Measurements from ENCODE around the gene LPCAT1. TPM values are rescaled to one million over a fixed set of nuclear protein-coding genes. Genes with fewer than 3 reads are reported as not detected.

The LPCAT1 gene
- total RNA-seq, 1 experiment from 2014 or later, result 75.0 TPM

DNA sequence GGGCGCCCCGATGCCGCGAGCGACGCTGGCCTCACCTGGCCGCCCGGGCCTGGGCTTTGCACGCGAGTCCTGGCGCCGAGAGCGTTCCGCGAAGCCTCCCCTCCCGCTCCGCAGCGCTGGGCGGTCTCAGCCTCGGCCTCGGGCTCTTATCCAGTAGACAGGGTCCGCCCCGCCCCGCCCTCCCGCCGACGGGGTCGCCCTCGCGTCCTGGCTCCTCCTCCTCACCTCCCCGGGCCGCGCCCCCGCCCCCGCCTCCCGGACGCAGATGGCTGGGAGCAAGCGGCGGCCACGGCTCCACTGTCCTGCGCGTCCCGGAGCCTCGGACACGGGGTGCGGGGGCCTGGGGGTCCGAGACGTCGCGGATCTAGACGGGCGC is 78.5 kb downstream of the LPCAT1 start, which contains the start of gene SLC6A3 (continued):
- TF ChIP-seq CTCF (IDR thresholded peaks at IDR 0.05 in 2 of 3, conservative IDR thresholded peaks at IDR 0.05 in 1 of 3; ENCODE audit: borderline replicate concordance in 1 of 3, insufficient read depth in 1 of 3, low read depth in 2 of 3, low read length in 2 of 3), result no peak

GRCh38 chr5:1444361-1445189 is 79.2 kb downstream of the LPCAT1 start:
- BruUV-seq (replicated peaks), result no TSS peak
- H3K4me2 ChIP-seq (ENCODE audit: low read length), result no peak overlapping the region
- TF ChIP-seq POLR2A (IDR thresholded peaks at IDR 0.05; ENCODE audit: borderline replicate concordance, extremely low read depth, insufficient read depth, insufficient read length) (no peak), EZH2 (IDR thresholded peaks at IDR 0.05) (no peak), SRF (IDR thresholded peaks at IDR 0.05; ENCODE audit: low read depth) (no peak), ZFX (IDR thresholded peaks at IDR 0.05) (no peak), FOSL1 (IDR thresholded peaks at IDR 0.05; ENCODE audit: low read depth) (no peak), CBX3 (IDR thresholded peaks at IDR 0.05; ENCODE audit: low read depth) (no peak), REST (IDR thresholded peaks at IDR 0.05; ENCODE audit: low read depth) (no peak), TCF7L2 (IDR thresholded peaks at IDR 0.05; ENCODE audit: borderline replicate concordance, extremely low read depth, insufficient read depth, insufficient read length) (no peak), YY1 (IDR thresholded peaks at IDR 0.05; ENCODE audit: extremely low read depth, insufficient replicate concordance, low read depth, low read length) (no peak), EZH2phosphoT487 (IDR thresholded peaks at IDR 0.05; ENCODE audit: borderline replicate concordance) (no peak), CTCF (IDR thresholded peaks at IDR 0.05 in 2 of 3, conservative IDR thresholded peaks at IDR 0.05 in 1 of 3; ENCODE audit: borderline replicate concordance in 1 of 3, insufficient read depth in 1 of 3, low read depth in 2 of 3, low read length in 2 of 3) (no peak), RAD21 (IDR thresholded peaks at IDR 0.05; ENCODE audit: low read depth) (no peak), EGR1 (IDR thresholded peaks at IDR 0.05; ENCODE audit: low read depth) (no peak), CEBPB (IDR thresholded peaks at IDR 0.05; ENCODE audit: low read depth) (no peak), ELF1 (IDR thresholded peaks at IDR 0.05; ENCODE audit: borderline replicate concordance, low read depth) (no peak), SP1 (IDR thresholded peaks at IDR 0.05; ENCODE audit: low read depth) (no peak)
- TF ChIP-seq, protein P1, sequence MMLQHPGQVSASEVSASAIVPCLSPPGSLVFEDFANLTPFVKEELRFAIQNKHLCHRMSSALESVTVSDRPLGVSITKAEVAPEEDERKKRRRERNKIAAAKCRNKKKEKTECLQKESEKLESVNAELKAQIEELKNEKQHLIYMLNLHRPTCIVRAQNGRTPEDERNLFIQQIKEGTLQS (IDR thresholded peaks at IDR 0.05), result no peak

More at GRCh38 chr5:1444361-1445189, 79.2 kb downstream of the LPCAT1 start:
- Histone ChIP-seq H3K79me2 (ENCODE audit: insufficient read depth, low read length) (no peaks in the 10 kb centered on the region), H3K27me3 (ENCODE audit: insufficient read depth, low read length) (no peaks in the 10 kb centered on the region), H3K9ac (ENCODE audit: low read length) (no peak overlapping the region), H2AFZ (ENCODE audit: low read depth, low read length, poor library complexity, severe bottlenecking) (no peak overlapping the region), H3K27ac (ENCODE audit: low read depth, low read length) (no peak overlapping the region), H3K9me2 (ENCODE audit: insufficient read depth) (no peaks in the 10 kb centered on the region), H3K4me1 (ENCODE audit: control insufficient read depth in 1 of 2, insufficient read depth in 2 of 2, low read length in 2 of 2) (no peaks in the 10 kb centered on the region), H3K36me3 (ENCODE audit: control insufficient read depth in 1 of 2, insufficient read depth in 2 of 2, low read length in 2 of 2) (no peaks in the 10 kb centered on the region), H3K9me3 (ENCODE audit: control insufficient read depth in 1 of 2, insufficient read depth in 1 of 2, low read depth in 1 of 2, low read length in 2 of 2) (no peaks in the 10 kb centered on the region), H4K20me1 (ENCODE audit: insufficient read depth) (no peaks in the 10 kb centered on the region), H3K4me3 (replicated peaks in 1 of 2; ENCODE audit: low read depth in 1 of 2, low read length in 2 of 2) (no peak overlapping the region)
- RAD21 ChIA-PET (ENCODE audit: low non-redundant PET in 1 of 2, low total read pairs in 2 of 2, uncharacterized antibody in 2 of 2, unreplicated experiment in 2 of 2), result no interaction called here
- intact Hi-C loops (cut with micrococcal nuclease), result no loop called here
- CTCF ChIA-PET, result no interaction called here
- DNase-seq (ENCODE audit: low read depth, low spot score), result no peak
- ATAC-seq, result no peak
- POLR2A ChIA-PET, result no interaction called here

Data from HCT116 (cell line).